Gastrocnemius medialis (tissue), 4 donors: ENCODE measurements around the gene AXIN1.

ENCODE experiments used
- POLR2A ChIP-seq, 2 donors: fragments of 450-650 bp; IDR thresholded peaks; one replicate each; pipeline ENCODE4 v1.6.1; 2017; ENCODE audit warnings: antibody characterized with exemption in 2 of 2, mild to moderate bottlenecking in 2 of 2, moderate library complexity in 2 of 2
- TF ChIP-seq, protein P1 (sequence below), 5 experiments: fragments of 450-650 bp in 3 of 5; fragments of 200-600 bp in 2 of 5; sonication (generic) in 2 of 5; IDR thresholded peaks in 4 of 5; conservative IDR thresholded peaks in 1 of 5; 1 replicate in 4 of 5; 2 replicates in 1 of 5; pipeline ENCODE4 v1.5.1; 2016 to 2019; ENCODE audit warnings: antibody characterized with exemption in 5 of 5, mild to moderate bottlenecking in 3 of 5, moderate library complexity in 3 of 5

- no peak for TF ChIP-seq POLR2A (IDR thresholded peaks at IDR 0.05)
- TF ChIP-seq, protein P1, sequence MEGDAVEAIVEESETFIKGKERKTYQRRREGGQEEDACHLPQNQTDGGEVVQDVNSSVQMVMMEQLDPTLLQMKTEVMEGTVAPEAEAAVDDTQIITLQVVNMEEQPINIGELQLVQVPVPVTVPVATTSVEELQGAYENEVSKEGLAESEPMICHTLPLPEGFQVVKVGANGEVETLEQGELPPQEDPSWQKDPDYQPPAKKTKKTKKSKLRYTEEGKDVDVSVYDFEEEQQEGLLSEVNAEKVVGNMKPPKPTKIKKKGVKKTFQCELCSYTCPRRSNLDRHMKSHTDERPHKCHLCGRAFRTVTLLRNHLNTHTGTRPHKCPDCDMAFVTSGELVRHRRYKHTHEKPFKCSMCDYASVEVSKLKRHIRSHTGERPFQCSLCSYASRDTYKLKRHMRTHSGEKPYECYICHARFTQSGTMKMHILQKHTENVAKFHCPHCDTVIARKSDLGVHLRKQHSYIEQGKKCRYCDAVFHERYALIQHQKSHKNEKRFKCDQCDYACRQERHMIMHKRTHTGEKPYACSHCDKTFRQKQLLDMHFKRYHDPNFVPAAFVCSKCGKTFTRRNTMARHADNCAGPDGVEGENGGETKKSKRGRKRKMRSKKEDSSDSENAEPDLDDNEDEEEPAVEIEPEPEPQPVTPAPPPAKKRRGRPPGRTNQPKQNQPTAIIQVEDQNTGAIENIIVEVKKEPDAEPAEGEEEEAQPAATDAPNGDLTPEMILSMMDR (IDR thresholded peaks at IDR 0.05 in 4 of 5, conservative IDR thresholded peaks at IDR 0.05 in 1 of 5), result no peak
Measured at GRCh38 chr16:275786-276232, 76.7 kb downstream of the AXIN1 start, which contains the start of gene RGS11.
